Mesothelial cell of epicardium (in vitro differentiated cells): ENCODE data around the gene WSCD2. TPM values are rescaled to one million over a fixed set of nuclear protein-coding genes. Genes with fewer than 3 reads are reported as not detected.

Source experiments
- DNase-seq, 2 experiments: peaks; one replicate each; pipeline ENCODE4 v3.0.0; 2021; ENCODE audit warnings: low spot score in 2 of 2; ENCODE audit not compliant: unreplicated experiment in 2 of 2
- H3K27ac Mint-ChIP-seq: 2 replicates; pipeline ENCODE4 v1.8.0; 2021; ENCODE audit warnings: mixed read lengths
- H3K27me3 Mint-ChIP-seq: 2 replicates; pipeline ENCODE4 v1.8.0; 2021; ENCODE audit warnings: low read depth, mixed read lengths
- H3K36me3 Mint-ChIP-seq: 2 replicates; pipeline ENCODE4 v1.8.0; 2021; ENCODE audit warnings: mixed read lengths
- H3K4me1 Mint-ChIP-seq: 2 replicates; pipeline ENCODE4 v1.8.0; 2021; ENCODE audit warnings: mixed read lengths
- H3K4me3 Mint-ChIP-seq: 2 replicates; pipeline ENCODE4 v1.8.0; 2021; ENCODE audit warnings: mild to moderate bottlenecking, moderate library complexity, mixed read lengths
- H3K9me3 Mint-ChIP-seq: 2 replicates; pipeline ENCODE4 v1.8.0; 2021; ENCODE audit warnings: mixed read lengths
- total RNA-seq: library from RNA; stranded (reverse); gene quantifications from 3 replicates; pipeline ENCODE4 v1.2.1, GENCODE V29; 2021
- TF ChIP-seq, protein P1 (sequence below): fragments of 200-600 bp; sonication (generic); IDR thresholded peaks from one replicate; pipeline ENCODE4 v1.5.0; 2021; ENCODE audit warnings: antibody characterized with exemption; ENCODE audit not compliant: unreplicated experiment

The WSCD2 gene
- total RNA-seq, 1 donor from 2014 or later, result 0.13 TPM

DNA sequence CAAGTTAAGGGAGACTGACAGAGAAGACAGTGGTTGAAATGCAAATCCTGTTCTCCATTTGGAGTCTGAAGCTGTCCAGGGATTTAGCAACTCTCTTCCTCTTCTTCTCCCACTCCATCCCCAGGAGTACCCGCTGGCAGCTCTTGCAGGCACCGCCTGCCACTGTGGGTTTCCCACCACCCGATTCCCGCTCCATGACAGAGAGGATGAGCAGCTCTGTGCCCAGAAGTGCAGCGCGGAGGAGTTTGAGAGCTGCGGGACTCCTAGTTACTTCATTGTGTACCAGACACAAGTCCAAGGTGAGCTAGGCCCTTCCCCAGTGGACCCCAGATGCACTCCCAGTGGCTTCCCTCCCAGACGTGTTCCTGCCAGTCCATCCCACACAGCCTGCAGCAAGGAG, 97.8 kb downstream of the WSCD2 start:
- no peak overlapping the region for H3K27ac Mint-ChIP-seq
- DNase-seq, result no peak
- TF ChIP-seq, protein P1, sequence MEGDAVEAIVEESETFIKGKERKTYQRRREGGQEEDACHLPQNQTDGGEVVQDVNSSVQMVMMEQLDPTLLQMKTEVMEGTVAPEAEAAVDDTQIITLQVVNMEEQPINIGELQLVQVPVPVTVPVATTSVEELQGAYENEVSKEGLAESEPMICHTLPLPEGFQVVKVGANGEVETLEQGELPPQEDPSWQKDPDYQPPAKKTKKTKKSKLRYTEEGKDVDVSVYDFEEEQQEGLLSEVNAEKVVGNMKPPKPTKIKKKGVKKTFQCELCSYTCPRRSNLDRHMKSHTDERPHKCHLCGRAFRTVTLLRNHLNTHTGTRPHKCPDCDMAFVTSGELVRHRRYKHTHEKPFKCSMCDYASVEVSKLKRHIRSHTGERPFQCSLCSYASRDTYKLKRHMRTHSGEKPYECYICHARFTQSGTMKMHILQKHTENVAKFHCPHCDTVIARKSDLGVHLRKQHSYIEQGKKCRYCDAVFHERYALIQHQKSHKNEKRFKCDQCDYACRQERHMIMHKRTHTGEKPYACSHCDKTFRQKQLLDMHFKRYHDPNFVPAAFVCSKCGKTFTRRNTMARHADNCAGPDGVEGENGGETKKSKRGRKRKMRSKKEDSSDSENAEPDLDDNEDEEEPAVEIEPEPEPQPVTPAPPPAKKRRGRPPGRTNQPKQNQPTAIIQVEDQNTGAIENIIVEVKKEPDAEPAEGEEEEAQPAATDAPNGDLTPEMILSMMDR, result no peak
- no peaks in the 10 kb centered on the region for H3K36me3 Mint-ChIP-seq
- peaks cover 47% of the 10 kb centered on the region for H3K27me3 Mint-ChIP-seq
- H3K4me3 Mint-ChIP-seq, result no peak overlapping the region
- H3K9me3 Mint-ChIP-seq, result no peaks in the 10 kb centered on the region
- no peaks in the 10 kb centered on the region for H3K4me1 Mint-ChIP-seq

DNA sequence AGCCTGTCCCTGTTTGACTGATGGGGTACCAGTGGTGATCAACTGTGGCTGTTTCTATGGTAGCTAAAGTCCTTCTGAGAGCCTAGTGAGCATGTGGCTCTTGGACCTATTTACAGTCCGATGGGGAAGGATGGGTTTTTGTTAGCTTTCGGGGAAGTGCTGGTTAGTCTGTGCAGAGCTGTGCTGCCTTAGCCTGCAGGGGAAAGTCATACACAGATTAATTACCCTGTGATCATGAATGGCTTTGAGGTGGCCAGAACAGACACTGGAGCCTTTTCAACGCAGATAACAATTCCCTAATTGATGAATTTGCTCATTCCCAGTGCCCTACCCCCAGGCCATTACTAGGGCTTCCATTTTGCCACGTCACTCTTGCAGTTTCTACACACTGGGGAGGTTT, 99.7 kb downstream of the WSCD2 start:
- TF ChIP-seq, protein P1, result no peak
- H3K27ac Mint-ChIP-seq, result no peak overlapping the region

DNA sequence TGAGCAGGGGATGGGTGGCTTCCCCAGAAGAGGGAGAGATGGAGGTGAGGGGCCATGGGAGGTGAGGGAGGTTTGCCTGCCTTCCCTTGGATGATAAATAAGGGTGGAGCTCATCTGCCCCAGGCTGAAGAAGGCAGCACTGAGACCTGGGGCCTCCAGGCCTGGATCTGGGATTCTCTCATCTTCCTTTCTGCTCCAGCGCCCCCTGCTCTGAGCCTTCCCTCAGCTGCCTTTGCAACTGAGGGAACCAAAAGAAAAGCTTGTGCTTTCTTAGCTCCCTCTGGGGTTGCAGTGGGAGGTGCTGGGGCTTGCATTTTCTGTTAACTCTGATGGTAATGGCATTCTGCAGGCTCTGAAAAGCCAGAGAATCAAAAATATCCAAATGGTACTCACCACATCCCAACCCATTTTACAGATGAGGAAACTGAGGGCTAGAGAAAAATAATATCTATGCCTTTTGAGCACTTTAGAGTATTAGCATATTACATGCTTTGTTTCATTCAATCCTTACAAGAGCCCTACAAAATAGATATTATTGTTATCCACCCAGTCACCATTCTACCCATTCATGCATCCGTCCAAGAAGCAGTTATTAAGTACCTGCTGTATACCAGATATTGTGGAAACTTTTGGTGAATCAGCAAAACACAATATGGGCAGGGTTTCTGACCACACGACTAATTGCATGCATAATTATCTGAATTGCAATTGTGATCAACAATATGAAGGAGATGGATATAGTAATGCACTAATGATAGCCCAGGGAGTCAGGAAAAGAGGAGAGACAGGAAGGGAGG, 102.2 kb downstream of the WSCD2 start:
- DNase-seq, result no peak

More for the DNA sequence above, 99.7 kb downstream of the WSCD2 start:
- no peaks in the 10 kb centered on the region for H3K4me1 Mint-ChIP-seq
- no peak overlapping the region for H3K4me3 Mint-ChIP-seq
- H3K9me3 Mint-ChIP-seq, result no peaks in the 10 kb centered on the region
- peaks cover 50% of the 10 kb centered on the region for H3K27me3 Mint-ChIP-seq
- no peak for DNase-seq
- no peaks in the 10 kb centered on the region for H3K36me3 Mint-ChIP-seq

DNA sequence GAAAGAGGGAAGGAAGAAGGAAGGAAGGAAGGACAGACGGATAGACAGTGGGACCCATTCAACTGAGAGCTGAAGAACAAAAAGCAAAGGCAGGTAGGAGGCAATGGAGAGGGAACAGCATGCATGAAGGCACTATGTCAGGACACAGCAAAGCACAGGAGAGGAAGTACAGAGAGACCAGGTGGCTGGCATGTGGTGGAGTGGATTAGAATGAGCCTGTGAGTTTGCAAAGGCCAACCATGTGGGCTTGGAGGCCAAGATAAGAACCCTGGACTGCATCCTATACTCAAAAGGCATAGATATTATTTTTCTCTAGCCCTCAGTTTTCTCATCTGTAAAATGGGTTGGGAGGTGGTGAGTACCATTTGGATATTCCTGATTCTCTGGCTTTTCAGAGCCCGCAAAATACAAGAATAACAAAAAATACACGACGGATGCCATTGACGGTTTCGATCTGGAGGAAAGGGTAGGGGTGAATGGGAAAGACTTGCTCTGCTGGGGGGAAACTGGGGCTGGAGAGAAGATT, 102.9 kb downstream of the WSCD2 start:
- Mint-ChIP-seq H3K27me3 (peaks cover 49% of the 10 kb centered on the region), H3K4me1 (no peaks in the 10 kb centered on the region), H3K9me3 (no peaks in the 10 kb centered on the region), H3K4me3 (no peak overlapping the region), H3K27ac (no peak overlapping the region), H3K36me3 (no peaks in the 10 kb centered on the region)
- TF ChIP-seq, protein P1, result no peak
- no peak for DNase-seq

More for the DNA sequence above, 102.2 kb downstream of the WSCD2 start:
- H3K4me1 Mint-ChIP-seq, result no peaks in the 10 kb centered on the region
- no peaks in the 10 kb centered on the region for H3K36me3 Mint-ChIP-seq
- H3K4me3 Mint-ChIP-seq, result no peak overlapping the region
- H3K9me3 Mint-ChIP-seq, result no peaks in the 10 kb centered on the region
- TF ChIP-seq, protein P1, result no peak
- peaks cover 49% of the 10 kb centered on the region for H3K27me3 Mint-ChIP-seq
- no peak overlapping the region for H3K27ac Mint-ChIP-seq

DNA sequence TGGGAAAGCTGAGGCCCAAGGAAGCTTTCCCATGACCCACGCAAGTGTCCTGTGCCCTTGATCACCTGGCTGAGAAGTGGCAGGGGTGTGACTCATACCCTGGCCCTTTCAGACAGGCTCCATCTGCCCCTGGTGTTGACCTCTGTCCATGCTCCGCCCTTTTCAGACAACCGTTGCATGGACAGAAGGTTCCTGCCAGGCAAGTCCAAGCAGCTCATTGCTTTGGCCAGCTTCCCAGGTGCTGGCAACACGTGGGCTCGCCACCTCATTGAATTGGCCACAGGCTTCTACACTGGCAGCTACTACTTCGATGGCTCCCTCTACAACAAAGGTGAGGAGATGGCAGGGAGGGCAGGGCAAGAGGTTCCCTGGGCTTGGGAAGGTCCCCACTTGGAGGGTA, 103.5 kb downstream of the WSCD2 start:
- Mint-ChIP-seq H3K27ac (no peak overlapping the region), H3K36me3 (no peaks in the 10 kb centered on the region), H3K9me3 (peaks cover 4% of the 10 kb centered on the region), H3K4me1 (no peaks in the 10 kb centered on the region), H3K4me3 (no peak overlapping the region), H3K27me3 (peaks cover 52% of the 10 kb centered on the region)
- no peak for DNase-seq
- TF ChIP-seq, protein P1, result no peak
